Left hindlimb (tissue), 1 donor: ENCODE results near the gene ALOX12B.
"Not testable (repeated sequence)": the region's sequence is repeated elsewhere in the genome, so short reads cannot be mapped to it uniquely, and the experiment has no call there.

Experiments
- DNase-seq: peaks from one replicate; pipeline ENCODE4 v3.0.0-alpha.2; 2018

Gene ALOX12B

GRCh38 chr17:8063761-8064534, 23.6 kb downstream of the ALOX12B start:
- DNase-seq: no peak

DNA sequence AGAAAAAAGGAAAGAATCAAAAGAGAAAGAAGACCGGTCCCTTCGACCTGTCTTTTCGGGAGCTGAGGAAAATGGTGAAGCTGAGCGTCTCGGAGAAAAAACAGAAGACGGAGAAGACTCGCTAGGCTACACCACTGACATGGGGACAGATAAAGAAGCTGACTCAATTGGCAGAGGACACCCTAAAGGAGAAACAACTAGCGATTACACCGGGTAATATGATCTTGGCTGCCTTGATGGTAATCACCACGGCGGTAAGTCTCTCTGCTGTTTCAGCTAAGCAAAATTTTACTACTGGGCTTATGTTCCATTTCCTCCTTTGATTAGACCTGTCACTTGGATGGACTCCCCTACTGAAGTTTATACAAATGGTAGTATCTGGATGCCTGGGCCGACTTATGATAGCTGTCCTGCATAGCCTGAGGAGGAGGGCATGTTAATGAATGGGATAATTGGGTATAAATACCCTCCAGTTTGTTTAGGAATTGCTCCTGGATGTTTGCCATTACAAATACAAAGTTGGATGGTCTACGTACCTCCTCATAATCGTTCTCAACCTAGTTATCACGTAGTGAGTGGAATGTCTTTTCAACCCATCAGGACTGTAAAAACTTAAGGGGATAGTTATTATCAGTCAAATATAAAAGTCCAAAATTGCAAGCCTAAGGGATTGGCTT, 24.6 kb downstream of the ALOX12B start:
- no peak for DNase-seq

- no peak for DNase-seq
Observed at GRCh38 chr17:8062435-8062806, 25.1 kb downstream of the ALOX12B start.

DNA sequence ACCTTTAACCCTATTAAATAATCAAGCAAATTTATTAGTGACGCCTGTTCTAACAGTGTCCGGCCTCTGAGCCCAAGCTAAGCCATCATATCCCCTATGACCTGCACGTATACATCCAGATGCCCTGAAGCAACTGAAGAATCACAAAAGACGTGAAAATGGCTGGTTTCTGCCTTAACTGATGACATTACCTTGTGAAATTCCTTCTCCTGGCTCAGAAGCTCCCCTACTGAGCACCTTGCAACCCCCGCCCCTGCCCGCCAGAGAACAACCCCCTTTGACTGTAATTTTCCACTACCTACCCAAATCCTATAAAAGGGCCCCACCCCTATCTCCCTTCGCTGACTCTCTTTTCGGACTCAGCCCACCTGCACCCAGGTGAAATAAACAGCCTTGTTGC, 25.7 kb downstream of the ALOX12B start:
- not testable (repeated sequence) for DNase-seq

GRCh38 chr17:8060274-8060673, 27.2 kb downstream of the ALOX12B start:
- no peak for DNase-seq

- no peak for DNase-seq
Observed at GRCh38 chr17:8059131-8059530, 28.4 kb downstream of the ALOX12B start.

- DNase-seq: no peak
Observed at GRCh38 chr17:8057691-8058114, 29.8 kb downstream of the ALOX12B start.

GRCh38 chr17:8056976-8057625, 30.4 kb downstream of the ALOX12B start:
- DNase-seq: no peak

GRCh38 chr17:8056232-8056975, 31.1 kb downstream of the ALOX12B start:
- no peak for DNase-seq

DNA sequence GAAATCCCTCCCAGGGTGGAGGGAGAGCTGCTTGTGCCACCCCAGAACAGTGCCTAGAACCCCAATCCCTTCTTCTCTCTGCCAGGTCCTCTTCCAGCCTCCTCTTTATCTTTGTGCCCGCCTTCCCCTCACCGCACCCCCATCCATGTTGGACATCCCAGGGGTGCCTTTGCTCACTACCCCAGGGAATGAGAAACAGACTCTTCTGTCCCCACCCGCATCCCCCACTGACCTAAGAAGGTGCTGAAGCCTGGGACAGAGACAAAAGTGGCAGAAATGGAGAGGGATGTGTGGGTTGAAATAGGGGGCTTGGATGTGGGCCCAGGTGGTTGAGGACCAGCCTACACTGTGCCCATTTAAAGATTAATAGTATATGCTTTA, 31.7 kb downstream of the ALOX12B start:
- DNase-seq: no peak

DNA sequence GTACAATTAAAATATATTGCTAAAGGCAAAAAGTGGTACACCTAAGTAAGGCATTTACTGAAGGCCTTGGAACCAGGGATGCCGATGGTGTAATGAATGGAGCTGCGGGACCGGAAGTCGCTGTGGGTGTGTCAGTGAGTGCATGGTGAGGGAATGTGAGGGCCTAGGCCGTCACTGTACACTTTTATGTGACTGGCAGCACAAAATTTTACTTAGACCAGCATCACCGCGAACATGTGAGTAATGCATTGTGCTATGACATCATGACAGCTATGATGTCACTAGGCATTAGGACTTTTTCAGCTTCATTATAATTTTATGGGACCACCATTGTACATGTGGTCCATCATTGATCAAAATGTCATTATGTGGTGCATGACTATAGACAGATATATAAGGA, 33.9 kb downstream of the ALOX12B start:
- DNase-seq: no peak

DNA sequence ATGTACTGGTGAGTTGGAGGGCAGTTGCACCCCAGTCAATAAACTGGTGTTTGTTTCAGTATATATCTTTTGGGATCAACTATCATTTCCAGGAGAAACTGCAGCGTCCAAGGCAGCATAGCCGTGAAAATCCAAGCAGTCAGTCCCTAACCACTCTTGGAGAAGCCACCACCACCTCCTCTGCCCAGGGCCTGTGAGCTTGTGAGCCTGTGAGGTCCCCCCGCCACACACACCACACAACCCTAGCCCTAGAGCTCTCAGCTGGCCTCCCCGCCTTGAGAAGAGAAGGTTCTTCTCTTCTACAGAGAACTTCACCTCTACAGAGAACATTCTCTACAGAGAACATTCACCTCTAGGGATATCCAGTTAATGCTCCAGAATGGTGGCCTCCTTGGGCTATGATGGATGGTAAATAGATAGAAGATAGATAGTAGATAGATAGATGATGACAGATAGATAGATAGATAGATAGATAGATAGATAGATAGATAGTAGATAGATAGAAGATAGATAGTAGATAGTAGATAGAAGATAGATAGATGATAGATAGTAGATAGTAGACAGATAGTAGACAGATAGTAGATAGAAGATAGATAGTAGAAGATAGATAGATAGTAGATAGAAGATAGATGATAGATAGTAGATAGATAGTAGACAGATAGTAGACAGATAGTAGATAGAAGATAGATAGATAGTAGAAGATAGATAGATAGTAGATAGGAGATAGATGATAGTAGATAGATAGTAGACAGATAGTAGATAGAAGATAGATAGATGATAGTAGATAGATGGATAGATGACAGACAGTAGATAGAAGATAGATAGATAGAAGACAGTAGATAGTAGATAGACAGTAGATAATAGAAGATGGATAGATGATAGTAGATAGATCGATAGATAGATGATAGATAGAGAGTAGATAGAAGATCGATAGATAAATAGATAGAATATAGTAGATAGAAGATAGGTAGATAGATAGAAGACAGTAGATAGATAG, 35.0 kb downstream of the ALOX12B start:
- no peak for DNase-seq

- DNase-seq: no peak
Observed at GRCh38 chr17:8051831-8052230, 35.7 kb downstream of the ALOX12B start.

DNA sequence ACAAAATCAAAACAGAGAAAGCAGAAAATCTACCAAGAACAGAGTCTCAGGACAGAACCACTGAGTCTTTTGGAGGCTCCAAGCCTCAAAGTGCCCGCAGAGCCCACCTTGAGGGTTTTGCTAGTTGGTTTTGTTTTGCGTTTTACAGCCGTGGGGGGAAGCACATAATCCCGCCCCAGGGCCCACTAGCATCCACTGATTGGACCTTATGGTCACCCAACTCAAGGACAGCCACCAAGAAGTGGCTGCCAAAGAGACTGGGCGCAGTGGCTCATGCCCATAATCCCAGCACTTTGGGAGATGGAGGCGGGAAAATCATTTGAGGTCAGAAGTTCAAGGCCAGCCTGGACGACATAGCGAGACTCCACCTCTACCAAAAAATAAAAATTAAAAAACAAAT, 38.8 kb downstream of the ALOX12B start:
- DNase-seq: no peak

DNA sequence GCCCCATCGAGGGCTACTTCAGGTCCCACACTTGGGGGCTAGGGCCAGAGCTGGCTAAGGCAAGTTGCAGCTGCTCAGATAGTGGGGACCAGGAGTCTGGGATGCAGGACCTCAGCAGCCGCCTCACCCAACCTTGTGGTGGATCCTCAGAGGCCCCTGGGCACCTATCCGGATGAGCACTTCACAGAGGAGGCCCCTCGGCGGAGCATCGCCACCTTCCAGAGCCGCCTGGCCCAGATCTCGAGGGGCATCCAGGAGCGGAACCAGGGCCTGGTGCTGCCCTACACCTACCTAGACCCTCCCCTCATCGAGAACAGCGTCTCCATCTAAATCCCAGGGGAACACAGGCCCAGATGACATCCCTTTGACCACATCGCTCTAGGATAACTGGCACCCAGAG, 39.3 kb downstream of the ALOX12B start:
- DNase-seq: no peak

DNA sequence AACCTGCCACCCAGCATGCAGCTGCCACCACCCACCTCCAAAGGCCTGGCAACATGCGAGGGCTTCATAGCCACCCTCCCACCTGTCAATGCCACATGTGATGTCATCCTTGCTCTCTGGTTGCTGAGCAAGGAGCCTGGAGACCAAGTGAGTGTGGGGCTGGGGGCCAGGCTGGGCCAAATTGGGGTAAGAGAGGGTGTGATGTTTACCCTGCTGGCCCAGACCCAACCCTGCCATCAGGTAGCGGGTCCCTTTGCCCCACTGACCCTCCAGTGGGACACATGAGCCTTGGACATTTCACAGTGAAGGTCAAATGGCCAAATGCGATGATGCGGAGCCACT, 39.8 kb downstream of the ALOX12B start:
- no peak for DNase-seq

- DNase-seq: no peak
Observed at GRCh38 chr17:8046929-8047768, 40.4 kb downstream of the ALOX12B start.

DNA sequence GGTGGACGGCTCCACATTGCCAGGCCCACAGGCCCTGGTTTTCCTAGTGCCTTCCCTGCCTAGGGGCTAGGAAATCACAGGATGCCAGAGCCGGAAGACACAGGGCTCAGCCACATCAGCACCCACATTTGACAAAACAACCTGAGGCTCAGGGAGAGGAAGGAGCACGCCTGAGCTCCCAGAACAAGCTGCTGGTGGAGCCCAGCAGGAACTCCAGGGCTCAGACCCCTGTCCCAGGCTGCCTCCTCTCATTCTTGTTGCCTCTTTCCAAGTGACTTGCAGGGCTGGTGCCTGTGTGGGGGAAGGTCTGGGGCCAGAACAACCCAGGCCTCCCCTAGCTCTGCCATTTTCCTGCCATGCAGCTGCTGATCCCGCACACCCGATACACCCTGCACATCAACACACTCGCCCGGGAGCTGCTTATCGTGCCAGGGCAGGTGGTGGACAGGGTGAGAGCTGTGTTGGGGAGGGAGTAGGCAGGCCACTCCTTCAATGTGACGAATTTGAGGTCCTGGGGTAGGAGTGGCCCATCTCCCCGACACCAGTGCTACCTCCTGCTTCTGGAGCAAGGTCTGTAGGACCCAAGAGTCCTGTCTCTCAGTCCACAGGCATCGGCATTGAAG, 41.1 kb downstream of the ALOX12B start:
- no peak for DNase-seq

DNA sequence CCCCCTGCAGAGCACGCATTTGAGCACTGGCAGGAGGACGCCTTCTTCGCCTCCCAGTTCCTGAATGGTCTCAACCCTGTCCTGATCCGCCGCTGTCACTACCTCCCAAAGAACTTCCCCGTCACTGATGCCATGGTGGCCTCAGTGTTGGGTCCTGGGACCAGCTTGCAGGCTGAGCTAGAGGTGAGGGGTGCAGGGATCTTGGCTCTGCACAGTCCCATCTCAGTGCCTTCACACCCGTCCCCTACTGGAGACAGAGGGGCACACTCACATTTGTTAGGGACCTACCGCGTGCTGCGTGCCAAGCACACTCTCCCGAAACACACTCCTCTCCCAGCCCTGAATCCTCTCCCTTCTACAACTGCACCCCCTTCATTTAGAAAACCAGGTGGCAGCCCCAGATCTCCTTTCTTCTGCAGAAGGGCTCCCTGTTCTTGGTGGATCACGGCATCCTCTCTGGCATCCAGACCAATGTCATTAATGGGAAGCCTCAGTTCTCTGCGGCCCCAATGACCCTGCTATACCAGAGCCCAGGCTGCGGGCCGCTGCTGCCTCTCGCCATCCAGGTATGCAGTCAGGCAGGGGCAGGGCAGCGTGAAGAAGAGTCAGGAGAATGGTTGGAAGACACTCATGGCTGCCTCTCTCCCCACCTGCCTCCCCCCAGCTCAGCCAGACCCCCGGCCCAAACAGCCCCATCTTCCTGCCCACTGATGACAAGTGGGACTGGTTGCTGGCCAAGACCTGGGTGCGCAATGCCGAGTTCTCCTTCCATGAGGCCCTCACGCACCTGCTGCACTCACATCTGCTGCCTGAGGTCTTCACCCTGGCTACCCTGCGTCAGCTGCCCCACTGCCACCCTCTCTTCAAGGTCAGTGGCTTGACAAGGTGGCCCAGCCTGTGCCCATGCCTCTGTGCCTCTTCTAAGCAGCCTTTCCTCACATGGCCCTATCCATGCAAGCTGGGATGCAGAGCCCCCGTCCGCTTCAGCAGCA, 42.4 kb downstream of the ALOX12B start:
- DNase-seq: no peak
